CD4-positive, alpha-beta T cell (primary cell): Measurements from ENCODE around the gene TMPRSS3. TPM values are rescaled to one million over a fixed set of nuclear protein-coding genes. Genes with fewer than 3 reads are reported as not detected.

Experiments used
- ATAC-seq: fragments of 200-7000 bp; cut with Tn5 transposase; one replicate; pipeline ENCODE4 v1.10.0; 2022; ENCODE audit warnings: mild to moderate bottlenecking; ENCODE audit not compliant: poor library complexity
- CTCF ChIA-PET: fragments of 350-600 bp; sonication (Branson Sonifier 250); formaldehyde crosslinking; loops from one replicate; lab custom pipeline; 2021; ENCODE audit warnings: antibody characterized with exemption, inconsistent platforms; lab: Charles Lee
- POLR2A ChIA-PET: fragments of 350-600 bp; sonication (Branson Sonifier 250); formaldehyde crosslinking; loops from one replicate; lab custom pipeline; 2021; ENCODE audit warnings: antibody characterized with exemption, inconsistent platforms; lab: Charles Lee
- DNase-seq, 14 experiments: peaks; one replicate each; pipeline ENCODE4 v3.0.0-alpha.2; 2013 to 2020; ENCODE audit warnings: mixed read lengths in 2 of 14
- H3K27ac ChIP-seq, 2 donors: one replicate each; pipeline versions ENCODE4 v1.5.1 to v1.7.0; 2013; ENCODE audit warnings: low read length in 2 of 2, low read depth in 1 of 2, mild to moderate bottlenecking in 1 of 2
- H3K27me3 ChIP-seq, 2 experiments: 1 replicate in 1 of 2; 2 replicates in 1 of 2; pipeline versions ENCODE4 v1.6.1 to v1.7.0; 2013; ENCODE audit warnings: low read length in 2 of 2, control low read depth in 1 of 2, mild to moderate bottlenecking in 1 of 2, moderate library complexity in 1 of 2; ENCODE audit not compliant: insufficient read depth in 2 of 2, control insufficient read depth in 1 of 2
- H3K36me3 ChIP-seq: one replicate; pipeline ENCODE4 v1.6.1; 2013; ENCODE audit warnings: low read length, control low read depth; ENCODE audit not compliant: insufficient read depth
- H3K4me1 ChIP-seq: one replicate; pipeline ENCODE4 v1.6.1; 2013; ENCODE audit warnings: low read length, control low read depth; ENCODE audit not compliant: insufficient read depth
- H3K4me3 ChIP-seq: one replicate; pipeline ENCODE4 v1.5.1; 2013; ENCODE audit warnings: mild to moderate bottlenecking, low read length, moderate library complexity
- H3K9me3 ChIP-seq, 2 experiments: 1 replicate in 1 of 2; 2 replicates in 1 of 2; pipeline versions ENCODE4 v1.6.1 to v1.7.0; 2013; ENCODE audit warnings: low read length in 2 of 2, mild to moderate bottlenecking in 2 of 2, control low read depth in 1 of 2, moderate library complexity in 1 of 2; ENCODE audit not compliant: control insufficient read depth in 1 of 2, insufficient read depth in 1 of 2
- H3K27ac Mint-ChIP-seq: one replicate; pipeline ENCODE4 v1.8.0; 2020; ENCODE audit warnings: mixed read lengths
- H3K27me3 Mint-ChIP-seq: one replicate; pipeline ENCODE4 v1.8.0; 2021; ENCODE audit warnings: mixed read lengths
- H3K36me3 Mint-ChIP-seq: one replicate; pipeline ENCODE4 v1.8.0; 2021; ENCODE audit warnings: low read depth, mixed read lengths
- H3K4me1 Mint-ChIP-seq: one replicate; pipeline ENCODE4 v1.8.0; 2021; ENCODE audit warnings: low read depth, mixed read lengths
- H3K4me3 Mint-ChIP-seq: one replicate; pipeline ENCODE4 v1.8.0; 2020; ENCODE audit warnings: mild to moderate bottlenecking, mixed read lengths
- H3K9me3 Mint-ChIP-seq: one replicate; pipeline ENCODE4 v1.8.0; 2020; ENCODE audit warnings: mixed read lengths
- intact Hi-C, 2 experiments: fragments of 100-400 bp; cut with DNase I in 1 of 2; cut with micrococcal nuclease in 1 of 2; formaldehyde crosslinking; loops; one replicate each; pipeline versions ENCODE4 v1.15.1 to v1.9.0; 2023 to 2025; cut with DNase I, micrococcal nuclease
- total RNA-seq, 174 experiments: library from RNA in 2 of 174; stranded (reverse) in 2 of 174; gene quantifications; one replicate each; pipeline ENCODE4 v1.2.3 and lab custom pipeline; 2021 to 2026
- TF ChIP-seq, protein P1 (sequence below): fragments of 200-600 bp; IDR thresholded peaks from one replicate; pipeline ENCODE4 v1.8.0; 2022; ENCODE audit warnings: antibody characterized with exemption, mild to moderate bottlenecking

The TMPRSS3 gene
- total RNA-seq, 2 experiments from 2014 or later, result 1.5 TPM

DNA sequence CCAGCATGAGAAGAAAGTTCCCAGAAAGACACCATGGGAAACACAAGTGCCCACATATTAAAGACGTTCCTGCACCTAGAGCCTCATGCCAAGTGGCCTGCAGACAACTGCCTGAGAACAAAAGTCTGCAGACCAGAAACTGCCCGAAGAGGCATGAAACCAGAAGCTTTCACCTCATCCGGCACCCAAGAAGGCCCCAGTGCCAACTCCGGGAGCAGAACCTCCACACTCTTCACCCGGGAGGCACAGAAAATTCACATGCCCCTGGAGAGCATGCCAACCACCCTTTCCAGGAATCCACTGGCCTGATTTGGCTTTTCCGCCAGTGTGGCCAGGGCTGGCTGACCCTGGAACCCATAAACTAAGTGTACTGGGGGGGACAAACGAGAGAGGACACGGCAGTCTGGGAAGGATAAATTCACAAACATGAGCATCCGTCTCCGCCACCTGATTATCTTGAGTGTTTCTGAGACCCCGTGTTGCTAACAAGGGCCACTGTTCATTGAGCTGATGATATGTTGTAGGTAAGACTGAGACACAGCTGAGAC is 51.8 kb downstream of the TMPRSS3 start:
- no peak for DNase-seq
- no peaks in the 10 kb centered on the region for H3K9me3 Mint-ChIP-seq

DNA sequence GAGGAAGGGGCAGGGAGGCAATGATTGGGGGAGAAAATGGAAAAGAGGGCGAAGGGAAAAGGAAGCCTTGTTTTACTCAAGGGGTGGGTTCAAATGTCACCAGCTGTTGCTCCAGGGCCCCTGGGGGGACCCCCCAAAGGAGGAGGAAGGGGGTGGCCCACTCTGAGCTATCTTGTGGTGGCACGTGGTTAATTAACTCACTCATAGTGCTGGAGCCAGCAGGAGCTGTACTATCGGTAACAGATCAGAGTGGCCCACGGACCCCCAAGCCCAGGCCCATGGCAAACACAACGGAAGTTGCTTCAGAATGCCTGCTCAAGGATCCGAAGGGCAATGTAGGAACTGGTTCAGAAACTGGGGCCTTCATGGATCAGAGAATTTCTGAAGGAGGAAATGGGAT is 52.3 kb downstream of the TMPRSS3 start:
- intact Hi-C loops, result no loop called here
- Mint-ChIP-seq H3K9me3 (no peaks in the 10 kb centered on the region), H3K4me1 (no peaks in the 10 kb centered on the region), H3K4me3 (no peak overlapping the region), H3K27ac (no peak overlapping the region), H3K27me3 (no peaks in the 10 kb centered on the region), H3K36me3 (no peaks in the 10 kb centered on the region)
- no peak for ATAC-seq
- Histone ChIP-seq H3K27me3 (no peaks in the 10 kb centered on the region), H3K4me1 (no peaks in the 10 kb centered on the region), H3K36me3 (no peaks in the 10 kb centered on the region), H3K27ac (no peak overlapping the region), H3K4me3 (no peak overlapping the region), H3K9me3 (no peaks in the 10 kb centered on the region)
- TF ChIP-seq, protein P1, sequence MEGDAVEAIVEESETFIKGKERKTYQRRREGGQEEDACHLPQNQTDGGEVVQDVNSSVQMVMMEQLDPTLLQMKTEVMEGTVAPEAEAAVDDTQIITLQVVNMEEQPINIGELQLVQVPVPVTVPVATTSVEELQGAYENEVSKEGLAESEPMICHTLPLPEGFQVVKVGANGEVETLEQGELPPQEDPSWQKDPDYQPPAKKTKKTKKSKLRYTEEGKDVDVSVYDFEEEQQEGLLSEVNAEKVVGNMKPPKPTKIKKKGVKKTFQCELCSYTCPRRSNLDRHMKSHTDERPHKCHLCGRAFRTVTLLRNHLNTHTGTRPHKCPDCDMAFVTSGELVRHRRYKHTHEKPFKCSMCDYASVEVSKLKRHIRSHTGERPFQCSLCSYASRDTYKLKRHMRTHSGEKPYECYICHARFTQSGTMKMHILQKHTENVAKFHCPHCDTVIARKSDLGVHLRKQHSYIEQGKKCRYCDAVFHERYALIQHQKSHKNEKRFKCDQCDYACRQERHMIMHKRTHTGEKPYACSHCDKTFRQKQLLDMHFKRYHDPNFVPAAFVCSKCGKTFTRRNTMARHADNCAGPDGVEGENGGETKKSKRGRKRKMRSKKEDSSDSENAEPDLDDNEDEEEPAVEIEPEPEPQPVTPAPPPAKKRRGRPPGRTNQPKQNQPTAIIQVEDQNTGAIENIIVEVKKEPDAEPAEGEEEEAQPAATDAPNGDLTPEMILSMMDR, result no peak
- no peak for DNase-seq
- POLR2A ChIA-PET, result no interaction called here
- CTCF ChIA-PET, result no interaction called here

More for the DNA sequence above, 51.8 kb downstream of the TMPRSS3 start:
- TF ChIP-seq, protein P1, result no peak
- no peak for ATAC-seq
- intact Hi-C loops, result no loop called here
- no peak overlapping the region for H3K4me3 ChIP-seq
- H3K27me3 Mint-ChIP-seq, result no peaks in the 10 kb centered on the region
- H3K4me3 Mint-ChIP-seq, result no peak overlapping the region
- no peaks in the 10 kb centered on the region for H3K9me3 ChIP-seq
- no peaks in the 10 kb centered on the region for H3K4me1 Mint-ChIP-seq
- no peak overlapping the region for H3K27ac Mint-ChIP-seq
- H3K27ac ChIP-seq, result no peak overlapping the region
- no peaks in the 10 kb centered on the region for H3K4me1 ChIP-seq
- H3K36me3 ChIP-seq, result no peaks in the 10 kb centered on the region
- ChIA-PET POLR2A (interaction anchor here (0.7 kb wide), 1 partner anchor 61 kb away, joined by 3 read pairs; no protein-coding TSS in a partner anchor), CTCF (no interaction called here)
- no peaks in the 10 kb centered on the region for H3K36me3 Mint-ChIP-seq
- H3K27me3 ChIP-seq, result no peaks in the 10 kb centered on the region

DNA sequence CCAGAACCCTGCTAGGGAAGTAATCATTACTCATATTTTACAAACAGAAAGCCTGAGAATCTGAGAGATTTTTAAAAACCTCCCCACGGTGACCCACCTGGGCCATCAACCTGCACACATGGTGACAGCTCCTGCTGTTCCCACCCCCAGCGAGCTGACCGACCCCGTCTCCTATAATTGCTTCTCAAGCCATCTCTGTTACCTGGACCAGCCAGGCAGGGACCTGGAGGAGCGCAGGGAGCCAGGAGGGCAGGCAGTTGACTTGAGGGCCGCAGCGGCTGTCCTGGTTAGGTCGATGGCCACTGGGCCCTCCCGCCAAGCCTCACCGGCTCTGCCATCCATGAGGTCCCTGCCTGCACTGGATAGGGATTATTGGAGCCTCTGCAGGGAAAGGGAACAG is 52.8 kb downstream of the TMPRSS3 start:
- ATAC-seq (no peak), DNase-seq (no peak)
- Histone ChIP-seq H3K27me3 (no peaks in the 10 kb centered on the region), H3K27ac (no peak overlapping the region), H3K36me3 (no peaks in the 10 kb centered on the region), H3K9me3 (no peaks in the 10 kb centered on the region), H3K4me3 (no peak overlapping the region), H3K4me1 (peaks cover 4% of the 10 kb centered on the region)
- POLR2A ChIA-PET, result no interaction called here
- TF ChIP-seq, protein P1, result no peak
- no peak overlapping the region for H3K27ac Mint-ChIP-seq
- H3K4me3 Mint-ChIP-seq, result no peak overlapping the region
- H3K36me3 Mint-ChIP-seq, result no peaks in the 10 kb centered on the region
- no peaks in the 10 kb centered on the region for H3K27me3 Mint-ChIP-seq
- H3K4me1 Mint-ChIP-seq, result peaks cover 2% of the 10 kb centered on the region
- H3K9me3 Mint-ChIP-seq, result no peaks in the 10 kb centered on the region
- CTCF ChIA-PET, result no interaction called here
- intact Hi-C loops, result no loop called here
